Measurements from ENCODE around the gene AKT1. TPM values are rescaled to one million over a fixed set of nuclear protein-coding genes. Genes with fewer than 3 reads are reported as not detected.

The AKT1 gene
- total and polyA plus RNA-seq, 2 of the 4 experiments (the other 2 are of a cell fraction): 193 to 221 TPM

DNA sequence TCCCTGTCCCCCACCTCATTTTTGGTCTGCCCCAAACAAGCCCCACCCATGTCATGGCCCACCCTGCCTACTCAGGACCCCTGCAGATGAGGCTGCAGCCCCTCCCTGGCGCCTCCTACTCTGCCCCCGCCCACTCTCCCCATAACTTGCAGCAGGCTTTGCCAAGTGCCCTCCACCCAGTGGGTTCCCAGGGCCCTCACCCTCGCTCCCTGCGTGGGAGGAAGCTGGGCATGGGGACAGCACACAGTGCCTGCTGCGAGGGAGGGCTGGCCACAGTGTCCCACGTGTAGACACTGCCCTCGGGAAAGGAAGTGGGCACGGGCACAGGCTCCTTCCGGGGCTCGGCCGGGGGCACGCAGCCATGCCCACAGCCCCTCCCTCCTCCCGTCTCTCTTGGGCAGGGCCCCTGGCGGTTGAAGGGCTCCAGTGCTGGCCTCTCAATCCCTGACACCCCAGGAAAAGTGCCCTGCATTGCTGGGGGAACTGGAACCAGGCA is 9.4 kb downstream of the AKT1 start:
- BruUV-seq (replicated peaks): no TSS peak
- ATAC-seq (ENCODE audit: low read depth): no peak
- 92% methylated on average over 4 of the region's 14 CpGs; no CpG with 5 or more reads in 1 of the 2 experiments for WGBS, 2 experiments (ENCODE audit: extremely low coverage in 2 of 2, insufficient read length in 1 of 2)

More for the DNA sequence above, 9.4 kb downstream of the AKT1 start:
- Histone ChIP-seq H2AFZ (replicated peaks; ENCODE audit: low read length, poor library complexity) (no peak overlapping the region), H3K18ac (ENCODE audit: low read depth, low read length) (no peak overlapping the region), H3K56ac (ENCODE audit: extremely low read depth, insufficient read depth, low read length) (no peak overlapping the region), H3K4me2 (ENCODE audit: low read depth, low read length) (no peak overlapping the region), H2AK5ac (ENCODE audit: low read depth, low read length) (no peak overlapping the region), H3K9me1 (ENCODE audit: insufficient read depth, low read length) (no peaks in the 10 kb centered on the region), H3K9ac (ENCODE audit: low read depth, low read length) (no peak overlapping the region), H2BK5ac (ENCODE audit: low read depth, low read length, poor library complexity, severe bottlenecking) (no peak overlapping the region), H3K9me3 (ENCODE audit: control insufficient read depth, insufficient read depth, low read length) (no peaks in the 10 kb centered on the region), H2BK20ac (ENCODE audit: low read depth, low read length) (no peak overlapping the region), H2BK15ac (ENCODE audit: low read depth, low read length) (no peak overlapping the region), H4K8ac (ENCODE audit: low read depth in 2 of 2, low read length in 2 of 2) (no peak overlapping the region), H3K27me3 (ENCODE audit: control insufficient read depth, insufficient read depth, low read length) (no peaks in the 10 kb centered on the region), H3K14ac (replicated peaks; ENCODE audit: low read depth, low read length) (no peak overlapping the region), H4K5ac (ENCODE audit: low read depth, low read length) (no peak overlapping the region), H3K4me3 (ENCODE audit: insufficient read depth, low read depth, low read length) (no peak overlapping the region), H3K79me1 (ENCODE audit: low read depth in 1 of 2, low read length in 2 of 2) (peaks cover 9 to 52% of the 10 kb centered on the region in 2 experiments; a peak in 3 of 4 replicates), H3K27ac (ENCODE audit: insufficient read depth, low read length) (no peak overlapping the region), H3K4ac (ENCODE audit: low read depth, low read length) (no peak overlapping the region), H3K4me1 (ENCODE audit: control insufficient read depth, insufficient read depth, low read length) (no peaks in the 10 kb centered on the region), H4K20me1 (ENCODE audit: insufficient read depth, low read length) (peaks cover 79% of the 10 kb centered on the region), H2AK9ac (replicated peaks; ENCODE audit: low read depth, low read length, poor library complexity) (no peak overlapping the region), H4K91ac (ENCODE audit: insufficient read depth, low read depth, low read length) (no peak overlapping the region), H3K23ac (ENCODE audit: low read depth, low read length) (no peak overlapping the region), H3K36me3 (ENCODE audit: control insufficient read depth, insufficient read depth, low read length) (peaks cover 35% of the 10 kb centered on the region), H2BK120ac (ENCODE audit: low read depth, low read length) (no peak overlapping the region)
- intact Hi-C loops (cut with micrococcal nuclease) (no loop called here), dilution Hi-C loops (cut with HindIII; ENCODE audit: low sequenced_read_pairs, unreplicated experiment) (no loop called here), in situ Hi-C loops (cut with MboI; ENCODE audit: low sequenced_read_pairs) (no loop called here)
- POLR2A ChIA-PET (ENCODE audit: unreplicated experiment): no interaction called here
- TF ChIP-seq RFX5 (IDR thresholded peaks at IDR 0.05; ENCODE audit: low read depth, low read length) (no peak), POLR2A (IDR thresholded peaks at IDR 0.05; ENCODE audit: low read depth, low read length) (no peak), RAD21 (IDR thresholded peaks at IDR 0.05; ENCODE audit: low read length) (no peak), CHD1 (IDR thresholded peaks at IDR 0.05; ENCODE audit: low read depth, low read length) (no peak), BHLHE40 (IDR thresholded peaks at IDR 0.05; ENCODE audit: low read depth, low read length) (no peak), SMC3 (IDR thresholded peaks at IDR 0.05; ENCODE audit: low read depth, low read length) (no peak), MXI1 (IDR thresholded peaks at IDR 0.05; ENCODE audit: borderline replicate concordance, low read depth, low read length) (no peak), CEBPB (IDR thresholded peaks at IDR 0.05; ENCODE audit: low read depth, low read length) (no peak), USF2 (IDR thresholded peaks at IDR 0.05; ENCODE audit: low read depth, low read length) (no peak), RCOR1 (IDR thresholded peaks at IDR 0.05; ENCODE audit: insufficient replicate concordance, low read length) (no peak), FOS (IDR thresholded peaks at IDR 0.05; ENCODE audit: low read depth, low read length) (no peak), NFE2L2 (IDR thresholded peaks at IDR 0.05; ENCODE audit: low read depth, low read length) (no peak), ELK1 (IDR thresholded peaks at IDR 0.05; ENCODE audit: borderline replicate concordance, low read depth, low read length) (no peak)
- CTCF ChIA-PET: no interaction called here
- no peak for DNase-seq
